Measurements from ENCODE around the gene FAM3B. TPM values are rescaled to one million over a fixed set of nuclear protein-coding genes. Genes with fewer than 3 reads are reported as not detected.

Gene FAM3B
- total and polyA plus RNA-seq, 2 experiments from 2014 or later = not detected

- in situ Hi-C loops (cut with MboI) = no loop called here
- H2AFZ ChIP-seq = no peak overlapping the region
- H3K9me2 ChIP-seq (ENCODE audit: insufficient read depth) = no peaks in the 10 kb centered on the region
- H3K27ac ChIP-seq = no peak overlapping the region
- no peak overlapping the region for H3K4me2 ChIP-seq (ENCODE audit: unreplicated experiment)
- no peaks in the 10 kb centered on the region for H3K27me3 ChIP-seq (replicated peaks; ENCODE audit: insufficient read depth)
- WGBS, 2 experiments (ENCODE audit: low coverage in 1 of 2, low lambda C conversion rate in 2 of 2, missing lambda C conversion rate in 2 of 2) = 63 to 65% methylated on average over 8 of the region's 8 CpGs
- TF ChIP-seq EZH2phosphoT487 (IDR thresholded peaks at IDR 0.05; ENCODE audit: insufficient read depth, low read depth) = no peak
- no peak for TF ChIP-seq EZH2 (IDR thresholded peaks at IDR 0.05; ENCODE audit: insufficient read depth, poor library complexity, severe bottlenecking)
- H3K9me3 ChIP-seq (ENCODE audit: low read depth) = no peaks in the 10 kb centered on the region
- no peak overlapping the region for H3K9ac ChIP-seq
- H3K4me1 ChIP-seq (ENCODE audit: insufficient read depth) = no peaks in the 10 kb centered on the region
- DNase-seq = no peak
- no peaks in the 10 kb centered on the region for H3K79me2 ChIP-seq (ENCODE audit: insufficient read depth)
- H3K4me3 ChIP-seq = no peak overlapping the region
- H3K36me3 ChIP-seq (ENCODE audit: low read depth) = no peaks in the 10 kb centered on the region
- no peaks in the 10 kb centered on the region for H3F3A ChIP-seq (ENCODE audit: insufficient read depth)
- no peaks in the 10 kb centered on the region for H4K20me1 ChIP-seq (ENCODE audit: insufficient read depth)
These were observed 62.2 kb downstream of the FAM3B start for GRCh38 chr21:41378849-41379248.

- Histone ChIP-seq H3K9ac (no peak overlapping the region), H2AFZ (no peak overlapping the region), H4K20me1 (ENCODE audit: insufficient read depth) (no peaks in the 10 kb centered on the region), H3K9me3 (ENCODE audit: low read depth) (no peaks in the 10 kb centered on the region), H3K36me3 (ENCODE audit: low read depth) (no peaks in the 10 kb centered on the region), H3F3A (ENCODE audit: insufficient read depth) (no peaks in the 10 kb centered on the region), H3K79me2 (ENCODE audit: insufficient read depth) (no peaks in the 10 kb centered on the region), H3K4me1 (ENCODE audit: insufficient read depth) (no peaks in the 10 kb centered on the region), H3K27me3 (replicated peaks; ENCODE audit: insufficient read depth) (no peaks in the 10 kb centered on the region), H3K9me2 (ENCODE audit: insufficient read depth) (no peaks in the 10 kb centered on the region), H3K4me3 (no peak overlapping the region), H3K4me2 (ENCODE audit: unreplicated experiment) (no peak overlapping the region), H3K27ac (no peak overlapping the region)
- TF ChIP-seq EZH2 (IDR thresholded peaks at IDR 0.05; ENCODE audit: insufficient read depth, poor library complexity, severe bottlenecking) = no peak
- no peak for TF ChIP-seq EZH2phosphoT487 (IDR thresholded peaks at IDR 0.05; ENCODE audit: insufficient read depth, low read depth)
- 76 to 77% methylated on average over 12 of the region's 12 CpGs for WGBS, 2 experiments (ENCODE audit: low coverage in 1 of 2, low lambda C conversion rate in 2 of 2, missing lambda C conversion rate in 2 of 2)
- in situ Hi-C loops (cut with MboI) = no loop called here
- DNase-seq = no peak
These were observed 63.3 kb downstream of the FAM3B start for GRCh38 chr21:41379901-41380300.

- Histone ChIP-seq H3K27me3 (replicated peaks; ENCODE audit: insufficient read depth) (no peaks in the 10 kb centered on the region), H3K4me1 (ENCODE audit: insufficient read depth) (no peaks in the 10 kb centered on the region), H3K36me3 (ENCODE audit: low read depth) (no peaks in the 10 kb centered on the region), H2AFZ (no peak overlapping the region), H3K9me3 (ENCODE audit: low read depth) (no peaks in the 10 kb centered on the region), H3K4me3 (no peak overlapping the region), H3K9ac (no peak overlapping the region), H3K9me2 (ENCODE audit: insufficient read depth) (no peaks in the 10 kb centered on the region), H3K79me2 (ENCODE audit: insufficient read depth) (no peaks in the 10 kb centered on the region), H3K27ac (no peak overlapping the region), H3K4me2 (ENCODE audit: unreplicated experiment) (no peak overlapping the region), H3F3A (ENCODE audit: insufficient read depth) (no peaks in the 10 kb centered on the region), H4K20me1 (ENCODE audit: insufficient read depth) (no peaks in the 10 kb centered on the region)
- no peak for TF ChIP-seq EZH2 (IDR thresholded peaks at IDR 0.05; ENCODE audit: insufficient read depth, poor library complexity, severe bottlenecking)
- TF ChIP-seq EZH2phosphoT487 (IDR thresholded peaks at IDR 0.05; ENCODE audit: insufficient read depth, low read depth) = no peak
- in situ Hi-C loops (cut with MboI) = no loop called here
- DNase-seq = no peak
These were observed 65.1 kb downstream of the FAM3B start for GRCh38 chr21:41381731-41382130.

GRCh38 chr21:41387042-41387819 is 70.6 kb downstream of the FAM3B start:
- Histone ChIP-seq H3K4me1 (ENCODE audit: insufficient read depth) (no peaks in the 10 kb centered on the region), H3K36me3 (ENCODE audit: low read depth) (no peaks in the 10 kb centered on the region), H3K79me2 (ENCODE audit: insufficient read depth) (no peaks in the 10 kb centered on the region), H3K4me3 (no peak overlapping the region), H3K9me3 (ENCODE audit: low read depth) (no peaks in the 10 kb centered on the region), H2AFZ (no peak overlapping the region), H3K9me2 (ENCODE audit: insufficient read depth) (no peaks in the 10 kb centered on the region), H3F3A (ENCODE audit: insufficient read depth) (no peaks in the 10 kb centered on the region), H3K27ac (no peak overlapping the region), H3K9ac (no peak overlapping the region), H3K4me2 (ENCODE audit: unreplicated experiment) (no peak overlapping the region), H4K20me1 (ENCODE audit: insufficient read depth) (no peaks in the 10 kb centered on the region), H3K27me3 (replicated peaks; ENCODE audit: insufficient read depth) (no peaks in the 10 kb centered on the region)
- WGBS, 2 experiments (ENCODE audit: low coverage in 1 of 2, low lambda C conversion rate in 2 of 2, missing lambda C conversion rate in 2 of 2) = 11% methylated on average over 14 of the region's 14 CpGs
- DNase-seq = no peak
- no peak for TF ChIP-seq EZH2 (IDR thresholded peaks at IDR 0.05; ENCODE audit: insufficient read depth, poor library complexity, severe bottlenecking)
- TF ChIP-seq EZH2phosphoT487 (IDR thresholded peaks at IDR 0.05; ENCODE audit: insufficient read depth, low read depth) = no peak
- in situ Hi-C loops (cut with MboI) = no loop called here

Data from GM23248 (cell line).